GM21528 (cell line): ENCODE data around the gene CAAP1.
"Not testable (repeated sequence)": the region's sequence is repeated elsewhere in the genome, so short reads cannot be mapped to it uniquely, and the experiment has no call there.

Experiments
- ATAC-seq: cut with Tn5 transposase; IDR thresholded peaks from one replicate; pipeline ENCODE4 v1.9.1; 2021; ENCODE audit warnings: mild to moderate bottlenecking, moderate library complexity; ENCODE audit not compliant: unreplicated experiment, low FRiP score

The CAAP1 gene, protein sequence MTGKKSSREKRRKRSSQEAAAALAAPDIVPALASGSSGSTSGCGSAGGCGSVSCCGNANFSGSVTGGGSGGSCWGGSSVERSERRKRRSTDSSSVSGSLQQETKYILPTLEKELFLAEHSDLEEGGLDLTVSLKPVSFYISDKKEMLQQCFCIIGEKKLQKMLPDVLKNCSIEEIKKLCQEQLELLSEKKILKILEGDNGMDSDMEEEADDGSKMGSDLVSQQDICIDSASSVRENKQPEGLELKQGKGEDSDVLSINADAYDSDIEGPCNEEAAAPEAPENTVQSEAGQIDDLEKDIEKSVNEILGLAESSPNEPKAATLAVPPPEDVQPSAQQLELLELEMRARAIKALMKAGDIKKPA

GRCh38 chr9:26892251-26893029, at the start of gene CAAP1:
CAAP1 (minus strand) TSS chr9:26892802; CDS start chr9:26892715, 87 bp downstream.
- ATAC-seq = peak; percentile 94

DNA sequence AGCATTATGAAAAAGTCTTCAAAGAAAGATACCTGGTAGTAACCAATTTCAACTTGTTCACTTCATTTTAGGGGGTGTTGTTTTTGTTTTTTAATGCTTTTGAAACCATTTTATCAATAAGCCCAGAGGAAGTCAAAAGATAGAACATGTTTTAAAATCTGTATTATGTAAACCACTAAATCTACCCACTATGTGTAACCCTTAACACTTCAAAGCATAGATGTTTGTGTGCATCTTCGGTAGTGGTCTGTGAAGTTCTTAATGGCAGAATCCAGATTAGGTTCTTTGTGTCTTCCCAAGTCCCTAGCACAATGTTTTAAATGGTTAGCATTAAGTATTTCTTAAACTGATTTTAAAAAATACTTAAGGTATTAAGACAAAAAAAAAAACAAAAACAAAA, 48.2 kb upstream of the CAAP1 start:
- no peak for ATAC-seq

- no peak for ATAC-seq
Observed at GRCh38 chr9:26939955-26940711, 47.5 kb upstream of the CAAP1 start.

GRCh38 chr9:26937816-26938371, 45.3 kb upstream of the CAAP1 start:
- no peak for ATAC-seq

- ATAC-seq = no peak
Observed at GRCh38 chr9:26935847-26936246, 43.2 kb upstream of the CAAP1 start.

GRCh38 chr9:26928902-26929495, 36.4 kb upstream of the CAAP1 start:
- no peak for ATAC-seq

DNA sequence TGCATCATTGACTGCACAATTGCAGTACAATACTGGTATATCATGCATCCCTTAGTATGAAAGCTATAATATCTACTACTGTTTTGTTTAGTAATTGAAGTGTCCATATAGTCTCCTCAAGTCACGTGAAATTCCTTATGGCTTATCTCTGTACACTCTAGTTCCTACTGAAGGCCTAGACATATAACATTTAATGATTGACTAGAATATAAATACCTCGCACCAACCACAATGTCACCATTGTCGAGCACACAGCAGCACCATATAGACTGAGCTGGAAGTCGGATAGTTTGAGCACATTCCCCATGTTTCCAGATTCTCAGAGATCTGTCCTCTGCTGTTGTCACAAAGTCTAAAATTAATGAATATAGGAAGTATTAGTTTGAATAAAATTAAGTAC, 33.0 kb upstream of the CAAP1 start:
- no peak for ATAC-seq

DNA sequence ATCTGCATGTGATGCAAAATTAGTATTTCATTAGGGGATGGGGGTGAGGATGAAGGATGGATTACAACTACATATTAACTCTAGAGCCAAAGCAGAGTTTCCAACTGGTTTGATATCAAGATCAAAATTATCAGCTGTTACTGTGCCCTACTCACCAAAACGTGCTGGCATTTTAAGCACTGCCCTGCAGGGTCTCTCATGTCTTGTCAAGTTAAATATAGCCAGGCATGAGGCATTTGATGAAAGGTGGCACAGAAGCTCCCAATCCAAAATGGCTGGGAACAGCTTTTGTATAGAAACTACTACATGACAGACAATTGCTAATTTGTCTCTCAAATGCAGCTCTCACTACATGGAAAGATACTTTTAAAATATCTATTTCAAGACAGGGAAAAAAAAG, 27.1 kb upstream of the CAAP1 start:
- no peak for ATAC-seq

DNA sequence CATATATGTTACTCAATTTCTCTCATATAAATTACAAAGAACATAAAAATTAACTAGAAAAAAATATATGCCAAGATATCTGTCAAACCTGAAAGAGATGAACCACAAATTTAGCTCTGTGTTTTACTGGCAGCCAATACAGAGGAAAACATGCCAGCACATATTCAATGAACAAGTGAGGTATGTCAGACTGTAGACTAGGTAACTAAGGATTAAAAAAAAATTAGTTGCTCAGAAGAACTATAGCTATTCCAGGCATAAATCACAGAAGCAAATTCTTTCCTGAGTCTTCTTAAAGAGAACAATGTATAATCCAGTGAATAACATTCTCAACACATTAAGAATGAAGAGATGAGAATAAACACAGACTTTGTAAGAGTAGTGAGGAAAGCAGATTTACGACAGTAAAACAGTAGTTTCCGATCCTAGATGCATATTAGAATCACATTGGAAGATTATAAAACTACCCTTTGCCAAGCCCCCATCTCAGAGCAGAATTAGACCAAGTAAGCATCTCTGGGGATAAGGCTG, 20.6 kb upstream of the CAAP1 start:
- ATAC-seq = no peak

- ATAC-seq = no peak
Observed at GRCh38 chr9:26904671-26905070, 12.1 kb upstream of the CAAP1 start.

GRCh38 chr9:26904070-26904469, 11.5 kb upstream of the CAAP1 start:
- no peak for ATAC-seq

- ATAC-seq = no peak
Observed at GRCh38 chr9:26893030-26893676, 551 bp upstream of the CAAP1 start.

- ATAC-seq = peak; percentile 1
Observed at GRCh38 chr9:26891726-26892125, 876 bp downstream of the CAAP1 start.

GRCh38 chr9:26888271-26888670, 4.3 kb downstream of the CAAP1 start:
- ATAC-seq = no peak

DNA sequence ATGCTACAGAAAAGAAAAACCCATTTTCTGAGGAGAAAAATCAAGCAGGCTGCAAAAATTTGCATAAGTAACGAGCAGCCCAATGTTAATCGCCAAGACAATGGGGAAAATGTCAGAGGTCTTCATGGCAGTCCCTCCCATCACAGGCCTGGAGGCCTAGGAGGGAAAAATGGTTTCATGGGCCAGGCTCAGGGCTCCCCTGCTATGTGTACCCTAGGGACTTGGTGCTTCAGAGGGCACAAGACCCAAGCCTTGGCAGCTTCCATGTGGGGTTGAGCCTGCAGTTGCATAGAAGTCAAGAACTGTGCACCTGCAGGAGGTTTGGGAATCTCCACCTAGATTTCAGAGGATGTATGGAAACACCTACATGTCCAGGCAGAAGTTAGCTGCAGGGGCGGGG, 10.4 kb downstream of the CAAP1 start:
- ATAC-seq = no peak

- no peak for ATAC-seq
Observed at GRCh38 chr9:26880262-26880661, 12.3 kb downstream of the CAAP1 start.

DNA sequence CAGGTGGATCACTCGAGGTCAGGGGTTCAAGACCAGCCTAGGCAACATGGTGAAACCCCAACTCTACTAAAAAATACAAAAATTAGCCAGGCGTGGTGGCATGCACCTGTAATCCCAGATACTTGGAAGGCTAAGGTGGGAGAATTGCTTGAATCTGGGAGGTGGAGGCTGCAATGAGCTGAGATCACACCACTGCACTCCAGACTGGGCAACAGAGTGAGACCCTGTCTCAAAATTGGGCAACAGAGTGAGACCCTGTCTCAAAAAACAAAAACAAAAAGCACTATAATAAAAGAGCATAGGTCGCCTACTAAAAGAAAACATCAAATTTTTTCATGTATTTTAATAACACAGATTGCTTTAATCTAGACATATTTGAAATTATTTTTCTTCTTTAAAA, 17.4 kb downstream of the CAAP1 start:
- not testable (repeated sequence) for ATAC-seq

GRCh38 chr9:26870292-26870691, 22.3 kb downstream of the CAAP1 start:
- no peak for ATAC-seq

- ATAC-seq = no peak
Observed at GRCh38 chr9:26863074-26863473, 29.5 kb downstream of the CAAP1 start.
